Measurements from ENCODE around the gene INF2.
A peak's percentile ranks its signal among the peaks of the same experiment; 100 is the strongest.
"Not testable (repeated sequence)": the region's sequence is repeated elsewhere in the genome, so short reads cannot be mapped to it uniquely, and the experiment has no call there.

INF2 gene

DNA sequence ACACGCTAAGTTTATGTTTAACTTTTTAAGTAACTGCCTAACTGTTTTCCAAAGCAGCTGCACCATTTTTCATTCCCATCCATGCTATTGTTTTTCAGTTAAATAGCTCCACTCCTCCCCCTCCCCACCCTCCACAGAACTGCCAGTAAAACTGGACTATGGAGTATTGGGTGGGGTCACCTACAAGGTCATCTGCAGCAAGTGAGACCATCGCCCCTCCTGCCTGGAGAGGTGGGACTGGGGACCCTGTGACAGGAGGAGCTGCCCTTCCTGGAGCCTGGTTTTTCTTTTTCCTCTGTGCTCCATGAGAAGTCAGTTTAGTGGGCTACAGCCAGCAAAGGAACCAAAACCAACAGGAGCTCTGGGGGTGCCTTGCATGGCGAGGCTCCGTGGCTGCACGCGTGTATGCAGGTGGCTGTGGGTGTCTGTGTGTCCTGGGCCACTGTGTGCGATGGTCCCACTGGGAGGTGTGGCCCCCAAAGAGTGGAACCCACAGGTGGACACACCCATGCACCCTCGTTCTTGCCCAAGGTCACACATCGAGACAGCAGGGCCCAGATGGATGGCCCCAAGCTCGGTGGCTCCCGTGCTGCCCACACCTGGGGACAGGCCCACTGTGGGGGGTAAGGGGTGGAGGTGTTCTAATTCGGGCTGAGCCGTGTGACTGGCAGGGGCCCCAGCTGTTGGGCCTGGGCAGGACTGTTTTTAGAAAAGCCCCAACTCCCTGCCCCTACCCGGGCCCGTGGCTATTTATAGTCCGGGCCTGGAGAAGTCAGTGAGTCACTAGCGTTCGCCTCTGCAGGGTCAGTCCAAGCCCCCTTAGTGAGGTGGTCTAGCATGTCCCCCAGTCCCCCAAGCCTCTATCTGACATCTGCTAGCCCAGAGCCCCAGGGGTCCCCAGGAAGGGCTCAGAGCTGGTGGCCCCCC is 32.4 kb downstream of the INF2 start:
- no peak for DNase-seq (ENCODE audit: low read depth)

DNA sequence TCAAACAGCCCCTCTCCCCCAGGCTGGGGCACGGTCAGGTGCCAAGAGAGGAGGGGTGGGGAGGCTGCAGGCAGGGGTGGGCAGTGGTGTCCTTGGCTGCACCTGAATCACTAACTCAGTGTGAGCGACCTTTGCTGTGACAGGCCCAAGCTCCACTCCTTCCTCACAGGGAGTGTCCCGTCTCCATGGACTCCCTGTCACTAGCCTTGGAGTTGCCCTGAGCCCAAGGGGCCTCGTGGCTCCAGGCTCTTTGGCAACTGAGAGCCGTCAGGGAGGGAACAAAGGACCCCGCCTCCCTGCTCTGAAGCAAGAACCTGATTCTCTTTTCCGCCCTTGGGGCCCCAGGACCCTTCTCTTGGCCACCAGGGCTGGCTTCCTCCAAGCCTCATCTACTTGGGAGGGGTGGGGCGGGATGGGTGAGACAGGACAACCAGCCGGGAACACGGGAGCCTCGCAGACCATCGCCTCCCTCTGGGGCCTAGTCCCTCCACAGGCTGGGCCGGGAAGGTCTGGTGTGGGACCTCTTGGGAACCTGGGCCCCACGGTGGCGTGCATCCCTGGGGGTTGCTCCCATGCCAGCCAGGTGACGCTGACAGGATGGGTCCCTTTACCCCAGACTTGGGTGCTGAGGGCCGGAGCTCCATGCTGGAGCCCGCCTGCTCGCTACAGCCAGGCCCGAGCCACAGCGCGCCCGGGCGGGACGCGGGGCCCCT is 33.7 kb downstream of the INF2 start:
- DNase-seq (ENCODE audit: low read depth): no peak

DNA sequence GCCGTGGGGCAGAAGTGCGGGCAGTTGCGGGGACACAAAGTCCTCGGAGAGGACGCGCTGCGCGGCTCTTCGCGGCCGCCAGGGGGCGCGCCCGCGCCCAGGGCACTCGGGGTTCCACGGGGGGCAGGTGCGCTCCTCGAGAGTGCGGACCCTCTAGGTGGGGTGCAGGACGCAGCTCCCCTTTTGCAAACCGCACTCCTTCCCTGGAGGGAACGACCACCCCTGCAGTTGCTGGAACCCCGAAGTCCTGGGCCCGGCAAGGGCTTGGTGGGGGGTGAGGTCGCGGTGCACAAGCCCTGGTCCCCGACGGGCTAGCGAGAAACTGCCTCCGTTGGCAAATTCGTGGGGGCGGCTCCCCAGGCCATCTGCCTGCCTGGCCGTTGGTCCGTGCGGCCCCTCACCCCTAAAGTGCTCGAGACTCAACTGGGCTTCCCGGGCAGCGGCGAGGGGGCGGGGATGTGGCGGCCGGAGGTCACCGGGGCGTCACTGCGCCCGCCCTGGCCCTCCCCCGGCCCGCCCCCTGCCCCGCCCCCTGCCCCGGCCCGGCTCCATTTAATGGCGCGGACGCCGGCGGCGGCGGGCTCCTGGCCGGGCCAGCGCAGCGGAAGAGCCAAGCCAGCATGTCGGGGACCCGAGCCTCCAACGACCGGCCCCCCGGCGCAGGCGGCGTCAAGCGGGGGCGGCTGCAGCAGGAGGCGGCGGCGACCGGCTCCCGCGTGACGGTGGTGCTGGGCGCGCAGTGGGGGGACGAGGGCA is 34.4 kb downstream of the INF2 start, which contains the start of gene ADSS1:
TSS of gene ADSS1 (plus strand) at position 579 of the 756 bp plus-strand sequence. CDS start at position 621, 42 bp downstream.
- peak; percentile 47 for DNase-seq (ENCODE audit: low read depth)

GRCh38 chr14:104724407-104724980 is 35.1 kb downstream of the INF2 start:
- DNase-seq (ENCODE audit: low read depth): no peak

GRCh38 chr14:104724981-104725771 is 35.8 kb downstream of the INF2 start:
- no peak for DNase-seq (ENCODE audit: low read depth)

DNA sequence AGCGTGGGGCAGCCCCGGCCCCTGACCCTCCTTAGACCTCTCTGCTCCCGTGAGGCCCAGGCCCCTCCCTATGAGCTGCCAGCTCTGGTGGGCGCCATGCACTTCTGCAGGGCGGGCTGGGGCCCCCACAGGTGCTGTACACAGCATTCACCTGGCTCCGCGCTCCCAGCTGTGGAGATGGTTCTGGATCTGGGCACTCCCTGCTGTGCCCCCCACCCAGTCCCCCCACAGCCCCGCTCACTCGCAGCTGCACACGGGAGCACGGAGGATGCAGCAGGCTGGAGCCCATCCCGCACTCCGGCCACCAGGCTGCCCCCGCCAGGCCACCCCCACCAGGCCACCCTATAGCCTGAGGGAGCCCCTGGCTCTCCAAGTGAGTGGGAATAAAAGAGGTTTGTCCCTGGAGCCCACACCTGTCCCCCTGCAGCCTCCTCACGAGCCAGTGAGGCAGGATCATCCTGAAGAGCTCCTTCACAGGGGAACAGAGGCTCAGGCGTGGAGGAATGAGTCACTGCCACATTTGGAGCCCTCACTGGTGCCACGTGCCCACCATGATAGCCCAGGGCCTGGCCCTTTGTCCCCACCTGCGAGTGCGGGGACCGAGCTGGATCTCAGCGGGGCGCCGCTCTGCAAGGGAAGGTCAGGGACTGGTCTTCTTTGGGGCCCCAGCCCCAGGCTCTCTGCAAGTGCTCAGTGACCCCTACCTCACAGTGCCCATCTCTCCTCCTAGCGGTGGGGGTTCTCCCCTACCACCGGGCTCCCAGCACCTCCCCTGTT is 36.5 kb downstream of the INF2 start:
- DNase-seq (ENCODE audit: low read depth): no peak

- no peak for DNase-seq (ENCODE audit: low read depth)
Observed at GRCh38 chr14:104726600-104727451, 37.4 kb downstream of the INF2 start.

DNA sequence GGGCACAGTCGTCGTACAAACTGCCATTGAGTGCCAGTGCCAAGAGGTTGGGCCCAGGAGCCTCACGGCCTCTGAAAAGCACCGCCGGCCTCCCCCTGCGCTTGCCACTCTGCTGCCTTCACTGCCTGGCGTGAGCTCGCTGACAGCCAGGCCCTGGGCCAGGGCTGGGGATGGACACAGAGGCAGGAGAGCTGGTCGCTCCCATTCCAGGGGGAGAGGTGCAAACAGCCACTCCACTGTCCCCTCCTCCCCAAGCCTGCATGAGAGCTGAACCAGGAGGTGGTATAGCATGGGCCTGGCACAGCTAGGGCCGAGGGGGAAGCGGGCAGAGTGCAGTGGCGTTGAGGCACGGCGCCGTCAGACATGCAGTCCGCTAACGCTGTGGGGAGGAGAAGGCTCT is 39.2 kb downstream of the INF2 start:
- no peak for DNase-seq (ENCODE audit: low read depth)

DNA sequence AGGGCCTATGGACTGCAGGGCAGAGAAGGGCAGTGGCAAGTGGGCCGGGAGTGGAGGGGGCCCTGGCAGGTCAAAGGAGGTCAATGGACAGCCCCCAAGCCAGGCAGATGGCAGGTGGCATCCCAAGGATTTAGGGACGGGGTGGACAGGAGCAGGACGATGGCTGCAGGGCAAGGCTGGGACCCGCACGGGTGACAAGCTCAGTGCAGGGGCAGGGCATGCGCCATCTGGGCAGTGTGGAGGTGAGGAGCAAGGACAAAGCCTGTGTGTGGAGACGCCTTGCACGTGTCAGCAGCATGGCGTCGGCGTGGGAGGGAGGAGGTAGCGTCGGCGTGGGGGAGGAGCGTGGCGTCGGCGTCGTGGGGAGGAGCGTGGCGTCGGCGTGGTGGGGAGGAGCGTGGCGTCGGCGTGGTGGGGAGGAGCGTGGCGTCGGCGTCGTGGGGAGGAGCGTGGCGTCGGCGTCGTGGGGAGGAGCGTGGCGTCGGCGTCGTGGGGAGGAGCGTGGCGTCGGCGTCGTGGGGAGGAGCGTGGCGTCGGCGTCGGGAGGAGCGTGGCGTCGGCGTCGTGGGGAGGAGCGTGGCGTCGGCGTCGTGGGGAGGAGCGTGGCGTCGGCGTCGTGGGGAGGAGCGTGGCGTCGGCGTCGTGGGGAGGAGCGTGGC is 39.9 kb downstream of the INF2 start:
- DNase-seq (ENCODE audit: low read depth): not testable (repeated sequence)

- DNase-seq (ENCODE audit: low read depth): no peak
Observed at GRCh38 chr14:104729835-104730181, 40.4 kb downstream of the INF2 start.

DNA sequence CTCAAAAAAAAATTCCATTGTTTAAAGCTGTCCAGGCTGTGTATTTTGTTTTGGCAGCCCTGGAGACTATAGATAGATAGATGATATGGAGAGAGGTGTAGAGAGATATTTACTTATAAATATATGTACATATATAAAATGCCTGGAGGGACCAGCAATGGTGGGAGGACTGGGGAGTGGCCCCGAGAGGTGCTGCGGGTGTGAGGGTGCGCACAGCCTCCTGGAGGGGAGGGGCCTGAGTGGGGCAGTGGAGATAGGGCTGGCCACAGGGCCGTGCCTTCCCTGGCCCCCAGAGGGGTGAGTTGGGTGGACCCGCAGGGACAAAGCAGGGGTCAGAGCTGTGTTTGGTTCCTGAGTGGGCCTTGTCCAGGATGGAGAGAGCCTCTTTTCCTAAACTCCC is 41.1 kb downstream of the INF2 start:
- no peak for DNase-seq (ENCODE audit: low read depth)

DNA sequence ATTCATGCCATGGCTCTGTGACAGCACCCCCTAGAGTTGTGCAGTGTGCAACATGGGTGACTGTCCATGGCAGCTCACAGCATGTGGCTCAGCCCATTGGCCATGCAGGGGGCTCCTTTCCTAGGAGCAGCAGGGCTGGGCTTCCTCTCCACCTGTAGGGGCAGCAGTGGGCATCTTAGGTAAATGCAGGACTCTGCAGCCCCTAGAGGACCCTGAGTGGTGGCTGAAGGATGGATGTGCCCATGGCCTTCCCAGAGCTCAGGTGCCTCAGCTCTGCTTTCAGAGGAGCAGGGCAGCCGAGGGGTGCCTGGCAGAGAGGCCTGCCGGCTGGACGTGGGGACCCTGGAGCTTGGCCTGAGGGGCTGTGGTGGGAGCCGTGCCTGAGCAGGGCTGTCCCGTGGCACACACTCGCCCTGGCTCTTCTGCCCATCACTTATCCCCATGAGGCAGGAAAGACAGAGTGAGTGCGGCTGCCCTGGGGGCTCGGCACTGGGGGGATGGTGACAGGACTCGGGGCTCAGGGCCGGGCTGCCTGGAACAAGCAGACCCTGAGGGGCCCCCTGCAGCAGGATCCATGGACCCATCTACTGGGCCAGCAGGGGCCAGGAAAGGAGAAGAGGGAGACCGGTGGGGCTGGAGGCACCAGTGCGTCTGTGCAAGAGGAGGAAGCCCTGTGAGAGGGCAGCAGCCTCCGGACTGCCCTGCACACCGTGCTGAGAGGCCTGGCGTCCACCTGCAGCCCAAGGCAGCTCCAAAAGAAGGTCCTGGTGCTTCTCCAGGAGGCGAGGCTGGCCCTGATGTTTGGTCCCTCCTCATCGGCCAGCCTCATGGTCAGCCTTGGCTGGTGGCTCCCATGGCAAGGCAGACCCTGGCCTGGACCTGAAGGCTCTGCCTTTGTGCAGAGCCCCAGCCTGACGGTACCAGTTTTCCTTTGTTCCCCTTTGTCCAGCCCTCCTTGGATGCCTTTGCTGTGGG is 42.2 kb downstream of the INF2 start:
- no peak for DNase-seq (ENCODE audit: low read depth)

DNA sequence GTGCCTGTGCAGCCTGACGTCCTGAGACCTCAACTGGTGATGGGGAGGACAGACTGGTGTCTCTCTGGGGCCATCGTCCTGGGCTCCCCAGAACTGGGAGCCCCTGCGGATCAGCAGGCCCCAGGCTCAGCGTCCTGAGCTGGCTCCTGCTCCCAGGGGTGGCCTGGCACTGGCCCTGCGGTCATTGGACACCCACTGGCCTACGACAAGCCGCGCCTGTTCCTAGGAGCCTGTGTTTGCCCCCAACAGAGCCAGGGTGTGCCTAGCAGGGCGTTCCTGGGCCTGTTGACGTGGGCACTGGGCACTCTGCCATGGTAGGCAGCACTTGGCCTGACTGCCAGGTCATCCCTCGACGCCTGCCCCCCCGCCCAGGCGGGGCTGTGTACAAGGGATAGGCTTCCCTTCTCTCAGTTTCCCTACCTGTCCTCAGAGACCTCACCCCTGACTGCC is 43.0 kb downstream of the INF2 start:
- no peak for DNase-seq (ENCODE audit: low read depth)

DNA sequence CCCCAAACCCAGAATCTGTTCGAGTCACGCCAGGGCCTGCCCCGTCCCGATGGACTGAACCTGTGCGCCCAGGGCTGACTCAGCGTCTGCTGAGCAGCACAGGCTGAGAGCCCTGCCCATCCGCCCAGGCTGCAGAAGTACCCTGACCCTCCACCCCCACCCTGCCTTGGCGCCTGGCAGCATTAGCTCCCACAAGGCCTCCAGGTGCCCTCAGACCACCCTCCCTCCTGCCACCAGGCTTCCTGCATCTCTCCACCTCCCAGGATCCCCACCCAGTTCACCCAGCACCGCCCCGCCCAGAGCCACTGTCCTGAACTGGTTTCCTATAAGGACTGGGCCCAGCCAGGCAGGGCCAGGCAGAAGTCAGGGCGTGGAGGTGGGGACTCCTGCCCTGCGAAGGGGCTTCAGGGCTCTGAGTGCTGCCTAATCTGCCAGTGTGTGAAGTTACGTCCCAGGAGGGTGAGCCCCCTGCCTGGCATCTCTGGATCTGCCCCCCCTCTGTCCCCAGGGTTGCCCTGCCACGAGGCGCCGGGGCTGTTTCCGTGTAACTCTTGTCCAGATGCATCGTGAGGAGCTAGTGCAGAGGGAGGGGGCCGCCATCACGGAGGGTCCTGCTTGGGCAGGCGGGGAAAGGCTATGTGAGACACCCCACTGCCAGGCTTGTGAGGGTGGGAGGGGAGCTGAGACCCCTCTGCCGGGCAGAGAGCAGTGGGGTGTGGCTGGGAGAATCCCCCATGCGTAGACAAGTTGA is 43.7 kb downstream of the INF2 start:
- DNase-seq (ENCODE audit: low read depth): no peak

DNA sequence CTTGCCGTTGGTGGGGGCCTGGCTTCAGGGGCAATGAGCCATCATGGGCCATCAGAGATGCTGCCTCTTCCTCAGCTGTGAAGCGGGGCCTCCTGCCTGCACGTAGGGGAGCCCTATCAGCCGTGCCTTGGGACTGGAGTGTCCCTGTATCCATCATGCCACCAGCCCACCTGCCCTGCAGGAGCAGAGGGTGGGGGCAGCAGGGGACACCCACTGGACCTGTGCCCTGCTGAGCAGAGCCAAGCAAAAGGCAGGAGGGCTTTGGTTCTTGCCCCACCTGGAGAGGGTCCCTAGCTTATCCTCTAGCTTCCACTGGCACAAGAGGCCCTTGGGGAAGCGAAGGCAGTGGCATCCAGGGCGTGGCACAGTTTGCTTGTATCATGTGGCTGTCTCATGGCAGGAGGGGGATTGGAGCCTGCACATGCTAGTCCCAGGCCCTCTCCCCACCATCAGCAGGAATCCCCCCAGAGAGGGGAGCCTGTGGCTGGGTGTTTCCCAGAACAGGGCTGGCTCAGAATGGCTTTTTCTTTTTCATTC is 44.7 kb downstream of the INF2 start:
- DNase-seq (ENCODE audit: low read depth): no peak

GRCh38 chr14:104734601-104734990 is 45.2 kb downstream of the INF2 start:
- no peak for DNase-seq (ENCODE audit: low read depth)

Data from T-helper 22 cell (primary cell).